ENCODE results near the gene LRRC25.
A peak's percentile ranks its signal among the peaks of the same experiment; 100 is the strongest.
"Not testable (repeated sequence)": the region's sequence is repeated elsewhere in the genome, so short reads cannot be mapped to it uniquely, and the experiment has no call there.

LRRC25 gene

GRCh38 chr19:18373892-18374629, 23.4 kb downstream of the LRRC25 start:
- DNase-seq = no peak

- no peak for DNase-seq
Observed at GRCh38 chr19:18373407-18373891, 24.0 kb downstream of the LRRC25 start.

- DNase-seq = no peak
Observed at GRCh38 chr19:18368504-18369222, 28.8 kb downstream of the LRRC25 start.

- no peak for DNase-seq
Observed at GRCh38 chr19:18366021-18366435, 31.4 kb downstream of the LRRC25 start.

DNA sequence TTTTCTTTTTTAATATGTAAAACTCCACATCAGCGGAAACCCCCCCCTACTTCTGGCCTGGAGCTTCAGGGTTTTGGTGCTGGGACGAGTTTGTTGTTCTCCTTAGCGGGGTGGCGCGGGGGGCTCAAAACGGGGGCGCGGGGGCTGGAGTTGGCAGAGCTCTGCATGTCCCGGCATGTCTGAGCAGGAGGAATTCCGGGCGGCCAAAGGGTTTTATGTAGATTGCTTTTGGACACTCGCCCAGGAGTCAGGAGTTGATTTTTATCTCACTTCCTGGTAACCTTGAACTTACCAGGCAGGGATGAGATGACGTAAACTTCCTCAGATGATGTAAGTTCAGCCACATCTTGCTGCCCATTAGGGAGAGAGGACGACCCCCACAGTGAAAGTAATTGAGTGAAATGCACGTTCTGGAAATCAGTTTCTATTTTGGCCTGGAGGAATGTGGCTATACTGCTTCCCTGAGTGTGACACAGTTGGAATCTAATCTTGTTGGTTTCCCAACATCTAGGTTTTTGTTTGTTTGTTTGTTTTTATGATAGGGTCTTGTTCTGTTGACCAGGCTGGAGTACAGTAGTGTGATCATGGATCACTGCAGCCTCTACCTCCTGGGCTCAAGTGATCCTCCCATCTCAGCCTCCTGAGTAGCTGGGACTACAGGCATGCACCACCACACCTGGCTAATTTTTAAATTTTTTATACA, 32.4 kb downstream of the LRRC25 start:
- no peak for DNase-seq

GRCh38 chr19:18364277-18364825, 33.1 kb downstream of the LRRC25 start:
- not testable (repeated sequence) for DNase-seq

GRCh38 chr19:18363787-18364186, 33.6 kb downstream of the LRRC25 start:
- DNase-seq = no peak

- DNase-seq = no peak
Observed at GRCh38 chr19:18362934-18363542, 34.4 kb downstream of the LRRC25 start.

DNA sequence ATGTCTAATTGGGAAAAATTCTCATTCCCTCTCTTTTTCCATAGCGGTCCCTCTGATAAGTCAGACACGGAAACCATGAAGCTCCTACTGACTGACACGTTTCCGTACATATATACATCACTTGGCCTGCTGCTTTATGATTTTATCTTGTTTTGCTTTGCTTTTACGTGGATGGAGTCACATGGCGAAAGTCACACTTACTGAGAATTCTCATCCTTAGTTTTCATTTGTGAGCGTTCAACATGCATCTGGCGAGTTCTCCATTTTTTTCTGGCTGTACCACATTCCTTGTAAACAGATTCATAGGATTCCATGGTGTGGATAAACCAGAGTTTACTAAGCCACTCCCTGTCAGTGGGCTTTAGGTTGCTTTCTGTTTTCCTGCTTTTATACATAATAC, 35.8 kb downstream of the LRRC25 start:
- no peak for DNase-seq

DNA sequence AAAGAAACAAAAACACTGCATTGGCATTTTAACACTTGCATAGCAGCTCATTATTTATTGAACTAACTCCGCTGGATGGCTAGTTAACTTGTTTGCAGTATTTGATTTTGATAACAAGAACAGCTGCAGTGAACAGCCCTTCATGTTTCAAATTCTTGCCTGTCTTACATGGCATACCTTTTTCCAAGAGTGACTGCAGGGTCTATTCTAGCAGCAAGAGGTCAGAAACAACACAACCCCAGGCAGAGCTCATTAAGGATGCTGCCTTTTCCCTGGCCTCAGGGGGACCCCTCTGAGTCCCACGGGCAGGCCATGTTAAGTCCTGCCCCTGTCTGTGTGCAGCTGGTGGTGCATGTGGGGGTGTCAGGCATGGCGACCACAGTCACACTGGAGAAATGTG, 40.4 kb downstream of the LRRC25 start:
- no peak for DNase-seq

DNA sequence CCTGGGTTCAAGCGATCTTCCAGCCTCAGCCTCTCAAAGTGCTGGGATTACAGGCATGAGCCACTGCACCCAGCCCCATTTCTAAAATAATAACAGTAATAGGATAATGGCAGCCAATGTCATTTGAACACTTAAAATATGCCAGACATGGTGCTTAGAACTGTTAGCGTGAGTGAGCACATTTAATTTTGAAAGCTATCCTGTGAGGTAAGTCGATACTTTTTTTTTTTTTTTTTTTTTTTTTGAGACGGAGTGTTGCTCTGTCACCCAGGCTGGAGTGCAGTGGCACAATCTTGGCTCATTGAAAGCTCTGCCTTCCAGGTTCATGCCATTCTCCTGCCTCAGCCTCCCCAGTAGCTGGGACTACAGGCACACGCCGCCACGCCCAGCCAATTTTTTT, 42.7 kb downstream of the LRRC25 start:
- DNase-seq = not testable (repeated sequence)

DNA sequence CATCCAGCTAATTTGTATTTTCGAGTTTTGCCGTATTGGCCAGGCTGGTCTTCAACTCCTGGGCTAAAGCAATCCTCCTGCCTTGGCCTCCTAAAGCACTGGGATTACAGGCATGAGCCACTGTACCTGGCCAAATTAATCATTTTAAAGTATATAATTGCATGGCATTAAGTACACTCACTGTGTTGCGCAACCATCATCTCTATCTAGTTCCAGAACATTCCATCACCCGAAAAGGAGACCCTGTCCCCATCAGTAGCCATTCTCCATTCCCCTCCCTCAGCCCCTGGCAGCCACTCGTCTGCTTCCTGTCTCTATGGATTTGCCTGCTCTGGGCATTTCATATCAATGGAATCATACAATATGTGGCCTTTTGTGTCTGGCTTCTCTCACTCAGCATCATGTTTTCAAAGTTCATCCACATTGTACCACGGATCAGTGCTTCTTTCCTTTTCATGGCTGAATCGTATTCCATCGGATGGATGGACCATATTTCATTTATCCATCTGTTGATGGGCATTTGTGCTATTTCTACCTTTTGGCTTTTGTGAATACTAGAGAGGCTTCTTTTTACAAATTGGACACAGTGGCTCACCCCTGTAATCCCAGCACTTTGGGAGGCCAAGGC, 43.9 kb downstream of the LRRC25 start:
- no peak for DNase-seq

- DNase-seq = no peak
Observed at GRCh38 chr19:18351544-18351943, 45.9 kb downstream of the LRRC25 start.

DNA sequence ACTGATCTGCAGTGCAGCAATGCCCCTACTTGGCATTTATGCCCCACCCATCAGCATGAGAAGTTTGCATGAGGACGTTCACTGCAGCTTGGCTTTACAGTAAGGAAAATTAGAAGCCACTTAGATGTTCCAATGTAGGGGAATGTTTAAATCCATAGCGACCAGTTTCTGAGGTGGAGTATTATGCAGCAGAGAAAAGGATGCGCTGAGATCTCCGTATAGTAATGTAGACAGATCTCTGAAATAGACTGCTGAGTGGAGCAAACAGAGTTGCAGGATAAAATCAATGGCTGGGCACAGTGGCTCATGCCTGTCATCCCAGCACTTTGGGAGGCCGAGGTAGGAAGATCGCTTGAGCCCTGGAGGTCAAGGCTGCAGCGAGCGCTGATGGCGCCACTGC, 46.9 kb downstream of the LRRC25 start:
- DNase-seq = no peak

- DNase-seq = peak; percentile 25
Observed at GRCh38 chr19:18349524-18350128, 47.8 kb downstream of the LRRC25 start.

DNA sequence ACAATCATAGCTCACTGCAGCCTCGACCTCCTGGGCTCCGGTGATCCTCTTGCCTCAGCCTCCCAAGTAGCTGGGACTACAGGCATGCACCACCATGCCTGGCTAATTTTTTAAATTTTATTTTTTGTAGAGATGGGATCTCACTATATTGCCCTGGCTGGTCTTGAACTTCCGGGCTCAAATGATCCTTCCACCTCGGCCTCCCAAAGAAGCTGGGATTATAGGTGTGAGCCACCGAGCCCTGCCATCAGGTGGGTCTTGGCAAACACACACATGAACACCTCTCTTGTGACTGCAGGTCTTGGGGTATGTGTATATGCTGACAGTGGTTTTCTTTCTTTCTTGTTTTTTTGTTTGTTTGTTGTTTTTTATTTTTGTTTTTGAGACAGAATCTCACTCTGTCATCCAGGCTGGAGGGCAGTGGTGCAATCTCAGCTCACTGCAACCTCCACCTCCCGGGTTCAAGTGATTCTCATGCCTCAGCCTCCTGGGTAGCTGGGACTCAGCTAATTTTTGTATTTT, 48.5 kb downstream of the LRRC25 start:
- not testable (repeated sequence) for DNase-seq

DNA sequence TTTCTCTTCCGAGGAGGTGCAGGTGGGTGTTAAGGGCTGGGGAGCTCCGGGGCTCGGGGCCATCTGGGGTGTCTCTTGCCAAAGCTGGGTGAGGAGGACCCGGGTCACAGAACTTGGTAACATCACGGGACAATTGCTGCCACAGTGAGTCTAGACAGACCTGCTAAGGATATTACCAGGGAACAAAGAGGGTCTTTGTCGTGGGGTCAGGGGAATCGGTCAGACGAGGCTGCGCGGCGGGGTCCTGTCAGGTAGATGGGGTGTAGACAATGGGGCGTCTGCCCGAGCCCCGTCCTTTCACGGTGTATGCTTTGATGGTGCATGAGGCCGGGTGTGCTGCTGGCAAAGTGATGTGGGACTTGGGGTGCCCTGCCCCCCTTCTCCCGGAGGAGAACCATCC, 49.3 kb downstream of the LRRC25 start:
- no peak for DNase-seq

DNA sequence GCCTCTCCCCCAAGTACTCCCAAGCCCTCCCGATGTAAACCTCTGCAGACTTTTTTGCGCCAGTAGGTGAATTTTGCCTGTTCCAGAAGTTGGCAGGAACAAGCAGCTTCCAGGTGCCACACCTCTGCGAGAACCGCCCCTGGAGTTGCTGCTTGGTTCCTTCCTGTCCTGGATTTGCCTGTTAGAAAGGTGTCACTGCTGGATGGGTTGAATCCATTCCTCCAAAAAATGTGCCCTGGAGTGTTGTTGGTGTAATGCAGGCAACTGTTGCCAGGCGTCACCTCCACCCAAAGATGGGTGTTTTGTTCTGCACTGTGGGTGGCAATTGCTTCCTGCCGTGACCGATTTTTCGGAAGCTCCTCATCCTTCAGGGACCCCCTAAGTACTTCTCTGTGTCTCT, 51.3 kb downstream of the LRRC25 start:
- no peak for DNase-seq

GRCh38 chr19:18345296-18345695, 52.1 kb downstream of the LRRC25 start:
- no peak for DNase-seq

DNA sequence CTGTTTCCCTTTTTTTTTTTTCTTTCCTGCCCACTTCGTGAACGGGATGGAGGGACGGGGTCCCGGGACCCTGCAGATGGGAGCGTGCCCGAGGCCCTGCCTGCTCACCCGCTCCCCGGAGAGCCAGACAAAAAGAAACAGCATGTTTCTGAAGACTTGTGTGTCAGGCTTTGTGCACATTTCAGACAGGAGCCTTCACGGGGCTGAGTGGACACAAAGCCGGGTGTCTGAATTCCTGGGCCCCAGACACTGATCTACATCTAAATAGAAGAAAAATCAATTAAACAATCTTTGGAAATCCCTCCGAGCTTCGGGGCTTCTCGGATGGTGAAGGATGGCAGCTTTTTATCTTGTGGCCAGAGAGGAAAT, 52.9 kb downstream of the LRRC25 start:
- no peak for DNase-seq

DNA sequence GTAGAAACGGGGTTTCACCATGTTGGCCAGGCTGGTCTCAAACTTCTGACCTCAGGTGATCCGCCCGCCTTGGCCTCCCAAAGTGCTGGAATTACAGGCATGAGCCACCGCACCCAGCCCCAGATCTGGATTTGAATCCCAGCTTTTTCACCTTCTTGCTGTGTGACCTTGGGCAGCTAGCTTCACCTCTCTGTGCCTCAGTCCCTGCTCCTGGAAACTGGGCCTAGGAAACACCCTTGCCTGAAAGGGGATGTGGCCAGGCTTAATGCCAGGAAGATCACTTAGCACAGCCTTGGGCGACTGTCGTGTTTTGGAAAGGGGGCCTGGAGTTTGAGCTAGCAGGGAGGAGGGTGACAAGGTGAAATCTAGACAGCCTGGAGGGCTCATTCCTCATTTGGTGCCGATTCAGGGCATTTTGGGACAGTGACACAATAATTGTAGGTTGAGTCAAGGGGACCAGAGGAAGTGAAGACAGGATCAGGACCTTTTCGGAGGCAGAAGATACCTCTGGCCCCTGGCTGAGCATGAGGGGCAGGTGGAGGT, 55.3 kb downstream of the LRRC25 start:
- DNase-seq = no peak
